GM19452 (cell line): ENCODE results near the gene YY1AP1.
A peak's percentile ranks its signal among the peaks of the same experiment; 100 is the strongest.
"Not testable (repeated sequence)": the region's sequence is repeated elsewhere in the genome, so short reads cannot be mapped to it uniquely, and the experiment has no call there.

Experiments used
- ATAC-seq: cut with Tn5 transposase; IDR thresholded peaks from one replicate; pipeline ENCODE4 v1.9.1; 2021; ENCODE audit not compliant: unreplicated experiment

YY1AP1 gene

DNA sequence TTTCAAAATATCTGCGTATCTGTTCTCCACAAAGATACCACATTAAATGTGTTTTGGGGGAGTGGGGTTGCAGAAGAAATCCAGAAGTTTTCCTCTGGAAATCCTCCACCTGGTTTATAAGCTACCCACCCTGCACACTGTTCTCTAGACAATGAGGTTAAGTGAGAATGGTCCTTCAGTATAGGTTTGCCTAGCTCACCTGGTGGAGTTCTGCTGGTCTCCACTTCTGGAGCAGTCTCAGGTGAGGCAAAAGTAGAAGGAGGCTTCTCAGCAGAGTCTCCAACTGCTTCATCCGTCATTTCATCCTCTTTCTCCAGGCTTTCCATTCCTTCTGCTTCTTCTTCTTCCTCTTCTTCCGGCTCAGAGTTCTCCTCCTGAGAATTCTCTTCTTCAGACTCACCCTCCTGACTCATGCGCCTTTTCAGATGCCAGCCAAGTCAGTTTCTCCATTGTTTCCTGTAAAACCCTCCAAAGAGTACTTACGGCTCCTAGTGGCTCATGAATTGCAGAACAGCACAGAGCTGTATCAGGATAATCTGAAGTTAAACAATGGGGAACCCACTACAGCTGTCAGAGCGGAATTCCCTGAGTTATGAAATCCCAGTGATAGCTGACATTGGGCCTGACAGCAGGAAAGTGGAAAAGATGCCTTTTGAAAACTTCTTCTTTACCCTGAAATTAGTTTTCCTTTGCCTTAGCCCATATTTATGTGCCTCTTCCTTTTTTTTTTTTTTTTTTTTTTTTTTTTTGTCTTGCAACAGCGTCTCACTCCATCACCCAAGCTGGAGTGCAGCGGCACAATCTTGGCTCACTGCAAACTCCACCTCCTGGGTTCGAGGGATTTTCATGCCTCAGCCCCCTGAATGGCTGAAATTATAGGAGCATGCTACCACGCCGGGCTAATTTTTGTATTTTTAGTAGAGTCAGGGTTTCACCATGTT lies 40.1 kb downstream of the YY1AP1 start:
- ATAC-seq: no peak

DNA sequence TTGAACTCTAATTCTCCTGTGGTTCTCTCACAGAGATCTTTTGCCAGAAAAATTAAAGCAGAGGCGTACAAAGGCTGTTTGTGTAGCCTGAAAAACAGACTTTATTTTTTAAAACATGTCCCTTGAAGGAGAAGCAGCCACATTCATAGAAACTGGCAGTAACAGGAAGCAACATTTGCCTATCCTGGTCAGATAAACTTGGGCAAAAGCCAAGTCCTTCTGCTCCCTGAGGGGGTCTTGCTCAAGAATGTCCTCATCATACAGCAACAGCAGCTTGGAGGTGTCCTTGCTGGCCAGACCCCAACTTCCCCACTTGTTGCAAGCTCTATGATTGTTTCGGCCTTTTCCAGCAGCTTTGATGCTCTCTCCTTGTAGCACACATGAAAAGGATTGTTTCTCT lies 42.3 kb downstream of the YY1AP1 start:
- ATAC-seq: no peak

DNA sequence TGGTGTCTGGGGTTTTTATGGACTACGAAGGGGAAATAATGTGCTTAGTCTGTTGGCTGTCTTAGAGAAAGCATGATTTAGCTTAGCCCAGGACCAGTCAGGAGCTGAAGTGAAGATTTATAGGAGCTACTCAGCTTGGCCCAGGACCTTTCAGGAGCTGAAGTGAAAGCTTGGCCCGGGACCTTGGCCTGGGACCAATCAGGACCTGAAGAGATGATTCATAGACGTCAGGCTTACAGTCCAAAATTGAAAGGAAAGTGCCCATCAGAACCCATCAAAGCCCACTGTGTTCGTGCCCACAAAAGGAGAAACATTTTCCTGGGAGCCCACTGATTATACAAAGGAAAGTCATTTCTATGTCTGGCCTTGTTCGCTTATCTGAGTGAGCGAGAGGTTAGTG lies 42.9 kb downstream of the YY1AP1 start:
- no peak for ATAC-seq

DNA sequence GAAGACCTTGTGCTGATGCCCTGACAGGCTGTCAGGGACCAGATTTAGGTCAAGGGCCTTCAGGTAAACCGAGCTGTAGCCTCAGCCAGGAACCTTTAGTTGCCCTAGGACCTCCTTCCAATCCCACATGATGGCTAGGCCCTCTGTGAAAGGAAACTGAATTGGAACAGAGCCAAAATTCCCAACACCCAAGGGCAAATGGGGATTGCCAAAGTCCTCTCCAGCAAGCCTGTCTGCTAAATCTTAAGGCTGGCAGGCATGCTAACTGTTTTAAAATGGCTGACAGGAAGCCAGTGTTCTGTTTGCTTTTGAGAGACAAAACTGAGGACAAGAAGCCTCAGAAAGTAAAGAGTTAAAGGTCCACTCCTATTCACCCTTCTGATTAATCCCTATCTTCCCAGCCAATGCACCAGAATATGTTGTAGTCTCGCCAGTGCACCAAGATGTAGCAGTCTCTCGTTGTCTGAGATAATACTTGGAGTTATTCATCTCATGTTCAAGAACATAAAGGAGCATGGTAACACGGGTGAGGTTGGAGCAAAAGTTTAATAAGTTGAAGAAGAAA lies 43.5 kb downstream of the YY1AP1 start:
- no peak for ATAC-seq

DNA sequence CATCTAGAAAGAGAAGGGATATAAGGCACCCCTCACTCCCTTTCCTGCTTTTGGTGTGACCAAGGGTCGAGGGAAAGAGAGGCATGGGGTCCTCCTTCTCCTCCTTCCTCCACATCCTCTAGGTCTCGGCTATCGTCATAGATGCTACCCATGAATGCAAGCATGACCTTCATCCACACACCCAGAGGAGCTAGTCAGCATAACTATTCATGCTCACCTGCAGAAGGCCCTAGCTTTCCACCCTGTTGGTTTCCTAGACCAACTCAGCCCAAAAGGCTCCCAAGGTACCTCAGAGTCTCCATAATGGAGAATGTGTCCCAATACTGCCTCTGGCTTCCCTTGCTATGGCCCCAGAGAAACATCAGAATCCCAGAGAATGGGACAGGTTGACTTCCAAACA lies 45.3 kb downstream of the YY1AP1 start:
- ATAC-seq: no peak

DNA sequence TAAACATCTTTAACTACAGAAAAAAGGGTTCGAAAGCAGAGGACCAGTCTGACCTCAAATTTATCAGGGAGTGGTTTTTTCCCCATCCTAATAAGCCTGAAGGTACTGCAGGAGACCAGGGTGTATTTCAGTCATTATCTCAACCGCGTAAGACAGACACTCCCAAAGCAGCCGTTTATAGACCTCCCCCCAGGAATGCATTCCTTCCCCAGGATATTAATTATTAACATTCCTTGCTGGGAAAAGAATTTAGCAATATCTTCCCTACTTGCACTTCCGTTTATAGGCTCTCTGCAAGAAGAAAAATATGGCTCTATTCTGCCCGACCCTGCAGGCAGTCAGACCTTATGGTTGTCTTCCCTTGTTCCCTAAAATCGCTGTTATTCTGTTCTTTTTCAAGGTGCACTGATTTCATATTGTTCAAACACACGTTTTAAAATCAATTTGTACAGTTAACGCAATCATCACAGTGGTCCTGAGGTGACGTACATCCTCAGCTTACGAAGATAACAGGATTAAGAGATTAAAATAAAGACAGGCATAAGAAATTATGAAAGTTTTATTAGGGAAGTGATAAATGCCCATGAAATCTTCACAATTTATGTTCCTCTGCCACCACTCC lies 45.9 kb downstream of the YY1AP1 start:
- not testable (repeated sequence) for ATAC-seq

DNA sequence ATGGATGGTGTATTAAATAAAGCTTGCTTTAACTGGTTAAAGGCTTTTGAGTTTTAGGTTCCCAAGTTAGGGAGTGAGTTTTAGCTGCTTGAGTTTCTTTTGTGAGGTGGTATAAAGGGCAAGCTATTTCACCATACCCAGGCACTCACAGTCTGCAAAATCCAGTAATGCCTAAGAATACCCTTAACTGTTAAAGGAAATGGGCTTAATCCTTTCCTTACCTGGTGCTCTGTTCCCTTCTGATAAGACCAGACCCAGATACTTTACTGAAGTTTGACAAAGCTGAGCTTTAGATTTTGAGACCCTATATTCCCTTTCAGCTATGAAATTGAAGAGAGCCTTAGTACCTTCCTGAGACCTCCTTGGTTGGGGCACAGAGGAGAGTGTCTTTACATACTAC lies 48.2 kb downstream of the YY1AP1 start:
- ATAC-seq: no peak

DNA sequence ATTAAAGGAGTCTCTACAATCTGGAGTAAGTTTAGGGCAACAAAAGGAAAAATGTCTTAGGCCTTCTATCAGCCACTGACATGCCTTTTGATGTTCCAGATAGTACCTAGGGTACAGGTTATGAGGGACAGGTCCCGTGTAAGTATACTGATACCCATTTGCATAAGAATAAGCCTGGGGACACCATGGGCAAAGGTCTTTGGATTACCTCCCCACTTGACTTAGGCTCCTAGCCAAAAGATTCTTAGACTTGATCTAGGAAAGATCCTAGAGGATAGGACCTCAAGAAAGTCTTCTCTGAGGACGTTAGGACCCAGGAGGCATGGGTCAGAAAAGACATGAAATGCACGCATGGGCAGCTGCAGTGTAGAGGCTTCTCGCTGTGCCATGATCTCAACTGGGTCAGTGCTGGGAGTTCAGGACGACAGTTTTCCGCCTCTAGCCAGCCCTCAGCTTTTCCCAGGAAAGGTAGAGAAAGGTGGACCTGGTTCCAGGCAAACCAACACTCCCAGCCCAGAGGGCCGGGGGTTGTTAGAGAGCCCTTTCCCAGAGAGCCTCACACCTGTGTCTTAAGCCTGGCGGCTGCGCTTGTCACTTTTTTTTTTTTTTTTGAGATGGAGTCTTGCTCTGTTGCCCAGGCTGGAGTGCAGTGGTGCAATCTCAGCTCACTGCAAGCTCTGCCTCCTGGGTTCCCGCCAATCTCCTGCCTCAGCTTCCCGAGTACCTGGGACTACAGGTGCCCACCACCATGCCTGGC lies 52.0 kb downstream of the YY1AP1 start:
- ATAC-seq: no peak

DNA sequence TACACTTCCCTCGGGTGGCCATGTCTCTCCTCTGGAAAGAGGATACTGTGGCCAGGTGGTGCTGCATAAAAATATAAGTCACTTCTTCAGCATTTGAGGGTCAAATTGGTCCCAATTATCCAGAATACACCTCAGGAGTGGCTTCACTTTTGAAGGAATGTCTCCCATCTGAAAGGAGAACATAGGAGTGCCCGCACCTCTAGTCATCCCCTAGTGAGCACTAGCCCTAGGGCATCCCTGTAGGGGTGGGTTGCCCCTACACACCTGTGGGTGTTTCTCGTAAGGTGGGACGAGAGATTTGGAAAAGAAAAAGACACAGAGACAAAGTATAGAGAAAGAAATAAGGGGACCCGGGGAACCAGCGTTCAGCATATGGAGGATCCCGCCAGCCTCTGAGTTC lies 62.1 kb downstream of the YY1AP1 start:
- ATAC-seq: not testable (repeated sequence)

DNA sequence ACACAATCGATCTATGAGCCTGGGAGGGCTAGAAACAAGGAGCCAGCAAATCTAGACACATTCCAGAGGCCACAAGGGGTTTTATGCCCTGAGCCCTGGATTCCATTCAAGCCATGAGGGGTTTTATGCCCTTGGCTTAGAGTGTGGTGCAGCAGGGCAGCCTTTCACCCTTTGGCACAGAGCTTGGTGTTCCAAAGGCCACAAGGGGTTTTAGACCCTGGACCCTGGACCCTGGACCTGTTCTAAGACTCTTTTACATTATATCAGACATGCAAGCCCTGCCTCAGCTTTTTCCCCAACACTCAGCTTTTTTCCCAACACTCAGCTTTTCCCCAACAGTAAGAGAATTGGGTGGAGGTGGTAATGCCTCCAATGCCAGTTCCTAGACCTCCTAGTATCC lies 65.2 kb downstream of the YY1AP1 start:
- ATAC-seq: no peak

DNA sequence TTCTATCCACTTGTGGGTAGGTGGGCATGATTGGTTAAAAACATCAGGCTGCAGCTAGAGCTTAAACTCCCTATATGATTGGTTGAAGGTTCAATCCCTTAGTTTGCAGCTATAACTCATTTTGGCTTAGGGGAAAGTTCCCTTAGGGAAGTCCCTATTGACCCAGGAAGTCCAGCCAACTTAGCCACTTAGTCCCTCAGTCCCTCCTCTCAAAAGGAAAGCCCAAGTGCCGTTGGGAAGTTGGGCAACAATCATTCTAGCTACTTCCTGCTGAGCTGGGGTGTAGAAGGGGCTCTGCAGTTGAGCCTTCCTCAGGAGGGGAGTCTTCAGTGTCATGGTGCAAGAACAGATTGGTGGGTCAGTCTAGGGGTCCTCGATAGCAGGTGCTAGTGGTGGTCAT lies 66.4 kb downstream of the YY1AP1 start:
- ATAC-seq: no peak

DNA sequence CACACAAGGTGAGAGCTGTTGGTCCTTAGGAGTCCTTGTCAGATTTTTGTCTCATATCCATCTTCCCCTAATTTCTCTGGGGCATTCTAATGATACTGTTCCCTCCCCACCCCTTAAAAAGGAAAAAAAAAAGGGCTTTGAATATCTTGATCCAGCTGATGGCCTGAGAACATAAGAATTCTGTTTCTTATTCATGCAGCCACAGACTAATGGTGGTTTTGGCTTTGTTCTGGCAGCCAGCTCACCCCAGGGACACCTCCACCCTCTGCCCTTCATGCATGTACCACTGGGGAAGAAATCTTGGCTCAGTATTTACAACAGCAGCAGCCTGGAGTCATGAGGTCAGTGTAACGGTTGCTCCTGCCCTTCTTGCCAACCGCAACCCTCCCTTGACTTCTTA lies 75.3 kb downstream of the YY1AP1 start:
- not testable (repeated sequence) for ATAC-seq

DNA sequence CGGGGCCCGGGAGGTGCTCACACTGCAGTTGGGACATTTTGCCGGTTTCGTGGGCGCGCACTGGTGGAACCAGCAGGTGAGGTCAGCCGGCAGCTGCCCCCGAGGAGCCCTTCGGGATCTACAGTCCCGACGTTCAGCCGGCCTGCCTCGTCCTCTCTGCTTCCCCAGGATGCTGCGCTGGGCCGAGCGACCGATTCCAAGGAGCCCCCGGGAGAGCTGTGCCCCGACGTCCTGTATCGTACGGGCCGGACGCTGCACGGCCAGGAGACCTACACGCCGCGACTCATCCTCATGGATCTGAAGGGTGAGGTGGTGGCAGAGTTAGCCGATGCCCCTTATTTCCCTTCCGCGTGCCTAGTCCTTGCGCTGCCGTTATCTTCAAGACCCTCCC lies 78.3 kb downstream of the YY1AP1 start:
- not testable (repeated sequence) for ATAC-seq

DNA sequence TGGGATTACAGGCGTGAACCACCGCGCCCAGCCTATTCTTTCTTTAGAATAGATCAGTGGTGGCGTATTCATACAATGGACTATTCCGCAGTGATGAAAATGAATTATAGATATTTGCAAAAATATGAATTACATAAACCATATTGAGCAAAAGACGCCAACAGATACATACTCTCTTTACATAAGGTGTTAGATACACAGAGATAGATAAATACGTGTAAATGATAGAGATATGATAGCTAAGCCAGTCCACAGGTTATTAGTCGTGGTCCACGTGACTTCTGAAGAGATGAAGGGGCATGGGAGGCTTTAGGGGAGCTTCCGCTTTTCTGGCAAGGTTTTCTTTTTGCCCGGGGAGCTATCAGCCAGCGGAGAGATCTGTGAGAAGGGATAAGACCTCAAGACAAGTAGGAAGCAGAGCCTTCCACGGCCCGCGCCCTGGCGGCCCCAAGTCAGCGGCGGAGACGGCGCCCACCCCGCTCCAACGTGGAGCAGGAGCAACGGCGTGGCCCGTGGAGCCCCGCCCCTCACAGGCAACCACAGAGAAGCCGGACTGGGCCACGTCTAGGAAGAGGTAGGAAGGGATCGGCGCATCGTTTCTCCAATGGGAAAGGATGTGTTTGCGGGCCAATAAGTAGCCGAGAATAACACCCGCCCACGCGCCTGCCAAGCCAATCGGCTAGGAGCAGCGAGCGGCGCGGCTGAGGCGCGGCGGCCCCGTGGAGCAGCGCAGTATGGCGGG lies 78.9 kb downstream of the YY1AP1 start, which contains the start of gene MSTO1:
TSS of gene MSTO1 (plus strand) at position 704 of the 742 bp plus-strand sequence. CDS start at position 735, 31 bp downstream.
- ATAC-seq: peak; percentile 91
